Neural cell (in vitro differentiated cells): ENCODE results near the gene TEX9.

Source experiments
- EP300 ChIP-seq: fragments of 450-650 bp; conservative IDR thresholded peaks from 2 replicates; pipeline ENCODE4 v1.6.1; 2014; ENCODE audit warnings: antibody characterized with exemption, mild to moderate bottlenecking, moderate library complexity; ENCODE audit not compliant: poor library complexity, severe bottlenecking
- EZH2 ChIP-seq: fragments of 200-600, 300-800 bp; shearing (Covaris generic), sonication (generic); IDR thresholded peaks from 2 replicates; pipeline ENCODE4 v1.6.1; 2014; ENCODE audit warnings: antibody characterized with exemption, low read length, borderline replicate concordance, mild to moderate bottlenecking; ENCODE audit not compliant: insufficient read depth, poor library complexity, severe bottlenecking
- POLR2AphosphoS5 ChIP-seq: IDR thresholded peaks from 2 replicates; pipeline ENCODE4 v1.6.1; 2012
- RAD21 ChIP-seq: fragments of 450-650 bp; conservative IDR thresholded peaks from 2 replicates; pipeline ENCODE4 v1.6.1; 2014; ENCODE audit warnings: antibody characterized with exemption, mild to moderate bottlenecking, moderate library complexity
- REST ChIP-seq: IDR thresholded peaks from 2 replicates; pipeline ENCODE4 v1.6.1; 2012; ENCODE audit warnings: borderline replicate concordance
- SMC3 ChIP-seq: fragments of 450-650 bp; conservative IDR thresholded peaks from 2 replicates; pipeline ENCODE4 v1.6.1; 2014; ENCODE audit warnings: antibody characterized with exemption, mild to moderate bottlenecking, moderate library complexity; ENCODE audit not compliant: poor library complexity
- TAF1 ChIP-seq: IDR thresholded peaks from 2 replicates; pipeline ENCODE4 v1.6.1; 2012; ENCODE audit warnings: low read depth
- TF ChIP-seq, protein P1 (sequence below): fragments of 450-650 bp; IDR thresholded peaks from 2 replicates; pipeline ENCODE4 v1.5.1; 2014; ENCODE audit warnings: antibody characterized with exemption, mild to moderate bottlenecking, moderate library complexity; ENCODE audit not compliant: poor library complexity, severe bottlenecking

DNA sequence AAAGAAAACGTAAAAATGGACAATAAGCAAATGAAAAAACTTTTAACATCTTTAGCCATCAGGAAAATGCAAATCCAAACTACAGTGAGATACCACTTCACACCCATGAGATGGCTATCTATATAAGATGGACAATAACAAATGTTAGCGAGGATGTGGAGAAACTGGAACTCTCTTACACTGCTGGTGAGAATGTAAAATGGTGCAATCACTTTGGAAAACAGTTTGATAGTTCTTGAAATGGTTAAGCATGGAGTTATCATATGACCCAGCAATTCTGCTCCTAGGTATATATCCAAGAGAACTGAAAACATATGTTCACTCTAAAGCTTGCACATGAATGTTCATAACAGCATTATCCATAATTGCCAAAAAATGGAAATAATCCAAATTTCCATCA lies 21.3 kb upstream of the TEX9 start:
- TF ChIP-seq, protein P1, sequence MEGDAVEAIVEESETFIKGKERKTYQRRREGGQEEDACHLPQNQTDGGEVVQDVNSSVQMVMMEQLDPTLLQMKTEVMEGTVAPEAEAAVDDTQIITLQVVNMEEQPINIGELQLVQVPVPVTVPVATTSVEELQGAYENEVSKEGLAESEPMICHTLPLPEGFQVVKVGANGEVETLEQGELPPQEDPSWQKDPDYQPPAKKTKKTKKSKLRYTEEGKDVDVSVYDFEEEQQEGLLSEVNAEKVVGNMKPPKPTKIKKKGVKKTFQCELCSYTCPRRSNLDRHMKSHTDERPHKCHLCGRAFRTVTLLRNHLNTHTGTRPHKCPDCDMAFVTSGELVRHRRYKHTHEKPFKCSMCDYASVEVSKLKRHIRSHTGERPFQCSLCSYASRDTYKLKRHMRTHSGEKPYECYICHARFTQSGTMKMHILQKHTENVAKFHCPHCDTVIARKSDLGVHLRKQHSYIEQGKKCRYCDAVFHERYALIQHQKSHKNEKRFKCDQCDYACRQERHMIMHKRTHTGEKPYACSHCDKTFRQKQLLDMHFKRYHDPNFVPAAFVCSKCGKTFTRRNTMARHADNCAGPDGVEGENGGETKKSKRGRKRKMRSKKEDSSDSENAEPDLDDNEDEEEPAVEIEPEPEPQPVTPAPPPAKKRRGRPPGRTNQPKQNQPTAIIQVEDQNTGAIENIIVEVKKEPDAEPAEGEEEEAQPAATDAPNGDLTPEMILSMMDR: no peak
- no peak for TF ChIP-seq REST
- TF ChIP-seq EZH2: no peak
- TF ChIP-seq RAD21: no peak
- no peak for TF ChIP-seq EP300
- TF ChIP-seq POLR2AphosphoS5: no peak
- no peak for TF ChIP-seq TAF1
- TF ChIP-seq SMC3: no peak
